Calu3 (cell line): ENCODE measurements around the gene PCDHB3. TPM values are rescaled to one million over a fixed set of nuclear protein-coding genes. Genes with fewer than 3 reads are reported as not detected.
"Not testable (repeated sequence)": the region's sequence is repeated elsewhere in the genome, so short reads cannot be mapped to it uniquely, and the experiment has no call there.

ENCODE experiments used
- BruUV-seq: library from RNA; stranded (reverse); fragments of 400-500 nt; replicated peaks from 2 replicates; lab custom pipeline; 2021; lab: Mats Ljungman, UMichigan
- CTCF ChIA-PET: fragments of 300-600 bp; sonication (Branson Sonifier 250); formaldehyde crosslinking; loops from one replicate; lab custom pipeline; 2022; ENCODE audit warnings: antibody characterized with exemption; lab: Charles Lee
- DNase-seq: peaks from one replicate; pipeline ENCODE4 v3.0.0; 2022
- H3K27ac Mint-ChIP-seq: one replicate; pipeline ENCODE4 v1.8.0; 2022; ENCODE audit warnings: mixed read lengths; ENCODE audit not compliant: unreplicated experiment
- H3K27me3 Mint-ChIP-seq: one replicate; pipeline ENCODE4 v1.8.0; 2022; ENCODE audit warnings: mixed read lengths; ENCODE audit not compliant: unreplicated experiment
- H3K36me3 Mint-ChIP-seq: one replicate; pipeline ENCODE4 v1.8.0; 2022; ENCODE audit warnings: mild to moderate bottlenecking, moderate library complexity, mixed read lengths; ENCODE audit not compliant: insufficient read depth, unreplicated experiment
- H3K4me1 Mint-ChIP-seq: one replicate; pipeline ENCODE4 v1.8.0; 2022; ENCODE audit warnings: mild to moderate bottlenecking, low read depth, mixed read lengths; ENCODE audit not compliant: unreplicated experiment
- H3K4me3 Mint-ChIP-seq: one replicate; pipeline ENCODE4 v1.8.0; 2022; ENCODE audit warnings: mild to moderate bottlenecking, low read depth, moderate library complexity, mixed read lengths; ENCODE audit not compliant: unreplicated experiment
- H3K9me3 Mint-ChIP-seq: one replicate; pipeline ENCODE4 v1.8.0; 2022; ENCODE audit warnings: low read depth, mixed read lengths; ENCODE audit not compliant: unreplicated experiment
- CTCF ChIP-seq: fragments of 200-600 bp; IDR thresholded peaks from one replicate; pipeline ENCODE4 v1.8.0; 2022; ENCODE audit warnings: antibody characterized with exemption; ENCODE audit not compliant: unreplicated experiment
- intact Hi-C: fragments of 100-400 bp; cut with micrococcal nuclease; formaldehyde crosslinking; loops from one replicate; pipeline ENCODE4 v1.10.0; 2022; ENCODE audit not compliant: unreplicated experiment
- total RNA-seq: library from RNA; stranded (reverse); gene quantifications from 2 replicates; pipeline ENCODE4 v1.2.3, GENCODE V29; 2022

Gene PCDHB3
- total RNA-seq, 1 experiment from 2014 or later = 0.09 TPM

- intact Hi-C loops = no loop called here
- no TSS peak for BruUV-seq
- CTCF ChIA-PET = no interaction called here
- H3K27ac Mint-ChIP-seq = no peak overlapping the region
- DNase-seq = no peak
- no peaks in the 10 kb centered on the region for H3K4me1 Mint-ChIP-seq
- peaks cover 17% of the 10 kb centered on the region for H3K9me3 Mint-ChIP-seq
- no peaks in the 10 kb centered on the region for H3K36me3 Mint-ChIP-seq
- no peak overlapping the region for H3K4me3 Mint-ChIP-seq
- no peak for TF ChIP-seq CTCF
- no peaks in the 10 kb centered on the region for H3K27me3 Mint-ChIP-seq
Measured at GRCh38 chr5:141150224-141150992, 50.1 kb downstream of the PCDHB3 start.

GRCh38 chr5:141150993-141151325 lies 50.7 kb downstream of the PCDHB3 start:
- Mint-ChIP-seq H3K36me3 (no peaks in the 10 kb centered on the region), H3K27ac (no peak overlapping the region), H3K9me3 (peaks cover 15% of the 10 kb centered on the region), H3K27me3 (no peaks in the 10 kb centered on the region), H3K4me3 (no peak overlapping the region), H3K4me1 (no peaks in the 10 kb centered on the region)
- no TSS peak for BruUV-seq
- CTCF ChIA-PET = no interaction called here
- TF ChIP-seq CTCF = no peak
- intact Hi-C loops = no loop called here
- DNase-seq = no peak

- peaks cover 14% of the 10 kb centered on the region for H3K9me3 Mint-ChIP-seq
- H3K4me1 Mint-ChIP-seq, BruUV-seq, H3K36me3 Mint-ChIP-seq, H3K4me3 Mint-ChIP-seq, CTCF ChIA-PET, DNase-seq, H3K27ac Mint-ChIP-seq, H3K27me3 Mint-ChIP-seq, intact Hi-C loops: not testable (repeated sequence)
Measured at GRCh38 chr5:141151632-141152031, 51.4 kb downstream of the PCDHB3 start.

DNA sequence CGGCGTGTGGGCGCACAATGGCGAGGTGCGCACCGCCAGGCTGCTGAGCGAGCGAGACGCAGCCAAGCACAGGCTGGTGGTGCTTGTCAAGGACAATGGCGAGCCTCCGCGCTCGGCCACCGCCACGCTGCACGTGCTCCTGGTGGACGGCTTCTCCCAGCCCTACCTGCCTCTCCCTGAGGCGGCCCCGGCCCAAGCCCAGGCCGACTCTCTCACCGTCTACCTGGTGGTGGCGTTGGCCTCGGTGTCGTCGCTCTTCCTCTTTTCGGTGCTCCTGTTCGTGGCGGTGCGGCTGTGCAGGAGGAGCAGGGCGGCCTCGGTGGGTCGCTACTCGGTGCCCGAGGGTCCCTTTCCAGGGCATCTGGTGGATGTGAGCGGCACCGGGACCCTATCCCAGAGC lies 51.8 kb downstream of the PCDHB3 start:
- DNase-seq, H3K27me3 Mint-ChIP-seq, H3K4me3 Mint-ChIP-seq, H3K36me3 Mint-ChIP-seq, CTCF ChIA-PET, intact Hi-C loops, H3K4me1 Mint-ChIP-seq, BruUV-seq, H3K27ac Mint-ChIP-seq: not testable (repeated sequence)
- peaks cover 14% of the 10 kb centered on the region for H3K9me3 Mint-ChIP-seq

Other genes with a start within 250 kb of the PCDHB3 start
- 0.78 and 0.91 TPM in 2 replicates for gene PCDHA10, start 244.6 kb upstream of the PCDHB3 start, total RNA-seq
- 0.64 and 1.3 TPM in 2 replicates for gene PCDHA11, start 231.5 kb upstream of the PCDHB3 start, total RNA-seq
- gene PCDHA12, start 225.2 kb upstream of the PCDHB3 start, total RNA-seq = 0.64 and 0.78 TPM in 2 replicates
- gene PCDHA13, start 218.3 kb upstream of the PCDHB3 start, total RNA-seq = 2.0 and 2.3 TPM in 2 replicates
- 2.8 and 3.7 TPM in 2 replicates for gene PCDHAC1, start 174.2 kb upstream of the PCDHB3 start, total RNA-seq
- gene PCDHAC2, start 134.0 kb upstream of the PCDHB3 start, total RNA-seq = 12.6 and 17.1 TPM in 2 replicates
- not detected in 2 replicates for gene PCDHB1, start 49.1 kb upstream of the PCDHB3 start, total RNA-seq
- gene PCDHB2, start 5.9 kb upstream of the PCDHB3 start, total RNA-seq = 0.24 TPM in 1 of 2 replicates, not detected in the other
- gene PCDHB4, start 21.3 kb downstream of the PCDHB3 start, total RNA-seq = not detected in 2 replicates
- not detected in 2 replicates for gene PCDHB5, start 34.7 kb downstream of the PCDHB3 start, total RNA-seq
- gene PCDHB6, start 49.6 kb downstream of the PCDHB3 start, total RNA-seq = not detected in 2 replicates
- 0.26 and 0.37 TPM in 2 replicates for gene PCDHB7, start 72.2 kb downstream of the PCDHB3 start, total RNA-seq
- 0.21 and 0.61 TPM in 2 replicates for gene PCDHB8, start 77.3 kb downstream of the PCDHB3 start, total RNA-seq
- gene PCDHB16, start 81.9 kb downstream of the PCDHB3 start, total RNA-seq = 0.35 and 0.66 TPM in 2 replicates
- 2.4 and 3.5 TPM in 2 replicates for gene PCDHB9, start 86.7 kb downstream of the PCDHB3 start, total RNA-seq
- 1.0 and 1.2 TPM in 2 replicates for gene PCDHB10, start 91.9 kb downstream of the PCDHB3 start, total RNA-seq
- gene PCDHB11, start 99.2 kb downstream of the PCDHB3 start, total RNA-seq = 0.83 and 0.85 TPM in 2 replicates
- gene PCDHB12, start 108.2 kb downstream of the PCDHB3 start, total RNA-seq = 1.3 and 1.6 TPM in 2 replicates
- 0.86 and 1.1 TPM in 2 replicates for gene PCDHB13, start 113.4 kb downstream of the PCDHB3 start, total RNA-seq
- 5.7 and 6.3 TPM in 2 replicates for gene PCDHB14, start 122.9 kb downstream of the PCDHB3 start, total RNA-seq
- 1.1 and 1.4 TPM in 2 replicates for gene PCDHB15, start 144.9 kb downstream of the PCDHB3 start, total RNA-seq
- 0.26 and 0.27 TPM in 2 replicates for gene SLC25A2, start 203.6 kb downstream of the PCDHB3 start, total RNA-seq
- gene TAF7, start 220.3 kb downstream of the PCDHB3 start, total RNA-seq = 73.2 and 79.6 TPM in 2 replicates
- gene PCDHGA1, start 230.0 kb downstream of the PCDHB3 start, total RNA-seq = 0.29 TPM in 1 of 2 replicates, not detected in the other
- not detected in 2 replicates for gene PCDHGA2, start 238.3 kb downstream of the PCDHB3 start, total RNA-seq
- gene PCDHGA3, start 243.4 kb downstream of the PCDHB3 start, total RNA-seq = not detected in 2 replicates
- gene PCDHGB1, start 249.6 kb downstream of the PCDHB3 start, total RNA-seq = 0.19 and 0.20 TPM in 2 replicates